A673 (cell line): ENCODE results near the gene SLPI. TPM values are rescaled to one million over a fixed set of nuclear protein-coding genes. Genes with fewer than 3 reads are reported as not detected.

Experiments
- BruUV-seq: library from RNA; stranded (reverse); fragments of 400-500 nt; replicated peaks from 2 replicates; lab custom pipeline; 2021; lab: Mats Ljungman, UMichigan
- CTCF ChIA-PET: fragments of 300-600 bp; sonication (Branson Sonifier 250); formaldehyde crosslinking; loops from one replicate; lab custom pipeline; 2022; ENCODE audit warnings: antibody characterized with exemption; lab: Charles Lee
- POLR2A ChIA-PET: fragments of 300-600 bp; sonication (Branson Sonifier 250); formaldehyde crosslinking; loops from one replicate; lab custom pipeline; 2022; ENCODE audit warnings: antibody characterized with exemption; ENCODE audit not compliant: low non-redundant PET; lab: Charles Lee
- DNase-seq: peaks from one replicate; pipeline ENCODE4 v3.0.0-alpha.2; 2015; ENCODE audit warnings: low spot score
- H3K27ac ChIP-seq: fragments of 200-600 bp; sonication (generic); 2 replicates; pipeline ENCODE4 v1.5.1; 2016; ENCODE audit warnings: mixed run types, low read depth, mild to moderate bottlenecking, mixed read lengths, antibody characterized with exemption, low read length; ENCODE audit not compliant: poor library complexity, severe bottlenecking
- H3K27me3 ChIP-seq: fragments of 200-600 bp; sonication (generic); replicated peaks from 2 replicates; pipeline ENCODE4 v1.6.1; 2017; ENCODE audit warnings: mixed run types, low read depth, mild to moderate bottlenecking, mixed read lengths, antibody characterized with exemption, low read length; ENCODE audit not compliant: insufficient read depth, poor library complexity
- H3K36me3 ChIP-seq: fragments of 200-600 bp; sonication (generic); 2 replicates; pipeline ENCODE4 v1.6.1; 2016; ENCODE audit warnings: mixed run types, mild to moderate bottlenecking, mixed read lengths, antibody characterized with exemption, low read length; ENCODE audit not compliant: insufficient read depth, poor library complexity, severe bottlenecking
- H3K4me1 ChIP-seq: fragments of 200-600 bp; sonication (generic); 2 replicates; pipeline ENCODE4 v1.6.1; 2017; ENCODE audit warnings: mixed run types, mild to moderate bottlenecking, mixed read lengths, antibody characterized with exemption, low read length; ENCODE audit not compliant: insufficient read depth, poor library complexity, severe bottlenecking
- H3K4me3 ChIP-seq: fragments of 200-600 bp; sonication (generic); 2 replicates; pipeline ENCODE4 v1.5.1; 2016; ENCODE audit warnings: low read depth, mixed run types, mild to moderate bottlenecking, mixed read lengths, low read length; ENCODE audit not compliant: poor library complexity, severe bottlenecking
- H3K9me3 ChIP-seq: fragments of 200-600 bp; sonication (generic); 2 replicates; pipeline ENCODE4 v1.6.1; 2016; ENCODE audit warnings: mixed run types, low read depth, mild to moderate bottlenecking, mixed read lengths, antibody characterized with exemption, low read length; ENCODE audit not compliant: poor library complexity, severe bottlenecking
- CTCF ChIP-seq: fragments of 300-800, 200-600 bp; sonication (generic); conservative IDR thresholded peaks from 2 replicates; pipeline ENCODE4 v1.5.1; 2017; ENCODE audit warnings: low read depth, mild to moderate bottlenecking, antibody characterized with exemption, low read length, moderate library complexity, mixed read lengths
- EZH2 ChIP-seq: fragments of 200-600 bp; sonication (generic); IDR thresholded peaks from 2 replicates; pipeline ENCODE4 v1.6.1; 2017; ENCODE audit warnings: borderline replicate concordance, low read depth, mild to moderate bottlenecking, mixed read lengths, antibody characterized with exemption, low read length; ENCODE audit not compliant: poor library complexity, severe bottlenecking
- intact Hi-C: fragments of 100-400 bp; cut with micrococcal nuclease; formaldehyde crosslinking; loops from one replicate; pipeline ENCODE4 v1.10.0; 2022; ENCODE audit not compliant: unreplicated experiment
- total RNA-seq: library from RNA; stranded (reverse); gene quantifications from 2 replicates; pipeline ENCODE4 v1.2.3, GENCODE V29; 2021

Gene SLPI
- total RNA-seq, 1 experiment from 2014 or later: not detected

DNA sequence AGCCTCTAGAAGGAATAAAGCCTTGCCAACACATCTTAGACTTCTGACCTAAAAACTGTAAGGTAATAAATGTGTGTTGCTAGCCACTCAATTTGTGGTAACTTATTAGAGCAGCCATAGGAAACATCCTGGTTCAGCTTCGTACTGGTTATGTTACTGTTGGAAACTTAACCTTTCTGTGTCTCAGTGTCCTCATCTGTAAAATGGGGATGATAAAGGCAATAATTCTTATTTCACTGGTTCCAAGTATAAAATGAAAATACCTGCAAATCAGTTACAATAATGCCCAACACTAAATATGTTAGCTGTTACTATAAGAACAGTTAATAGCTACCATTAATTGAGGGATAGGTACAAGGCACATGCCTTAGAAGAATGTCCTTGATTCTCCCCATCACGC lies 38.0 kb upstream of the SLPI start:
- Histone ChIP-seq H3K27me3 (peaks cover 9% of the 10 kb centered on the region), H3K4me3 (no peak overlapping the region), H3K27ac (no peak overlapping the region), H3K9me3 (no peaks in the 10 kb centered on the region), H3K4me1 (peaks cover 9% of the 10 kb centered on the region), H3K36me3 (no peaks in the 10 kb centered on the region)
- ChIA-PET CTCF (interaction anchor here (1.8 to 2.8 kb wide), 2 partner anchors 19 to 248 kb away, joined by 9 to 16 read pairs; no protein-coding TSS in a partner anchor), POLR2A (no interaction called here)
- TF ChIP-seq EZH2 (no peak), CTCF (no peak)
- intact Hi-C loops: loop anchor here (2.0 to 5.0 kb wide), 2 partner anchors 154 to 280 kb away; no protein-coding TSS in a partner anchor
- BruUV-seq: no TSS peak
- no peak for DNase-seq

- no peak overlapping the region for H3K4me3 ChIP-seq
- no peak for DNase-seq
- H3K27ac ChIP-seq: no peak overlapping the region
- CTCF ChIA-PET: interaction anchor here (0.7 to 1.8 kb wide), 9 partner anchors 9 to 280 kb away, joined by 3 to 16 read pairs (median 4); no protein-coding TSS in a partner anchor
- H3K36me3 ChIP-seq: no peaks in the 10 kb centered on the region
- intact Hi-C loops: loop anchor here (1.0 to 5.0 kb wide), 2 partner anchors 247 to 279 kb away; no protein-coding TSS in a partner anchor
- no TSS peak for BruUV-seq
- peaks cover 9% of the 10 kb centered on the region for H3K27me3 ChIP-seq
- H3K4me1 ChIP-seq: peaks cover 9% of the 10 kb centered on the region
- POLR2A ChIA-PET: no interaction called here
- no peak for TF ChIP-seq EZH2
- TF ChIP-seq CTCF: no peak
- no peaks in the 10 kb centered on the region for H3K9me3 ChIP-seq
Observed at GRCh38 chr20:45291526-45291925, 37.2 kb upstream of the SLPI start.

DNA sequence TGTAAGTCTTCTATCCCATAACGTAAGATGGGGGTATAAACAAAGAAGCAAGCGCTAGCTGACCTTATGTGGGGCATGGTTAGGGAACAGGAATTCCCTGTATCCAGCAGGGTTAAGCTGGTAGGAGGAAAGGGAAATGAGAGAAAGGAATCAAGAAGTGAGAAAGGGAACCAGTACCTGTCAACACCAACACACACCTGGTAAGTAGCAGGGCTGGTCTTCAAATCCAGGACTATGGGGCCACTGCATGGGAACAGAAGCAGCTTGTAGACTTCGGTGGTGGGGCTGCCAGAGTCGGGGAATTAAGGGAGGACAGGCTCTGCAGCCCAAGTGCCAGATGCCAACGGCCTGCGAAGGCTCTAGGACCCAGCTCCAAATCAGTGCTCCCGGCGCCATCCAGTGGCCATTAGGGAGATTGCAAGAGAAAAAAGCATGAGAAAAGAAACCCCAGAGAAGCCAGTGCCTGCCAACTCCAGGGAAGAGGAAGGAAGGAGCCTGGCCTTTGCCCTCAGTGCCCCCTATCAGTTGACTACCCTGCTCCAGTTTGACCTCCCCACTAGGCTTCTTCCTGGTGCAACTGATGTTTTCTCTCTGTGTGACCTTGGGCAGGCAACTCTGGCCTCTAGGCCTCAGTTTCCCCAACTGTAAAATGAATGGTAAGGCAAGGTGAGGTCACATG lies 36.5 kb upstream of the SLPI start:
- no peak overlapping the region for H3K4me3 ChIP-seq
- DNase-seq: peak; percentile 90
- no peak overlapping the region for H3K27ac ChIP-seq
- peaks cover 9% of the 10 kb centered on the region for H3K27me3 ChIP-seq
- H3K4me1 ChIP-seq: peaks cover 9% of the 10 kb centered on the region
- no peaks in the 10 kb centered on the region for H3K9me3 ChIP-seq
- TF ChIP-seq EZH2: no peak
- peak; percentile 93 for TF ChIP-seq CTCF
- ChIA-PET CTCF (interaction anchor here (0.5 to 1.8 kb wide), 9 partner anchors 10 to 280 kb away, joined by 3 to 16 read pairs (median 5); no protein-coding TSS in a partner anchor), POLR2A (interaction anchor here (0.5 kb wide), 1 partner anchor 250 kb away, joined by 4 read pairs; no protein-coding TSS in a partner anchor)
- BruUV-seq: no TSS peak
- intact Hi-C loops: loop anchor here (1.0 to 5.0 kb wide), 2 partner anchors 247 to 279 kb away; no protein-coding TSS in a partner anchor
- no peaks in the 10 kb centered on the region for H3K36me3 ChIP-seq
